NOMO-1 (cell line): ENCODE measurements around the gene EMILIN2.
"Not testable (repeated sequence)": the region's sequence is repeated elsewhere in the genome, so short reads cannot be mapped to it uniquely, and the experiment has no call there.

Experiments
- DNase-seq, 2 experiments: peaks; one replicate each; lab custom pipeline; 2025; ENCODE audit not compliant: unreplicated experiment in 2 of 2; lab: John Stamatoyannopoulos, UW

EMILIN2 gene

GRCh38 chr18:2846636-2847316, at the start of gene EMILIN2:
EMILIN2 (plus strand) TSS chr18:2847006; CDS start chr18:2847189, 183 bp downstream.
- DNase-seq, result no peak

DNA sequence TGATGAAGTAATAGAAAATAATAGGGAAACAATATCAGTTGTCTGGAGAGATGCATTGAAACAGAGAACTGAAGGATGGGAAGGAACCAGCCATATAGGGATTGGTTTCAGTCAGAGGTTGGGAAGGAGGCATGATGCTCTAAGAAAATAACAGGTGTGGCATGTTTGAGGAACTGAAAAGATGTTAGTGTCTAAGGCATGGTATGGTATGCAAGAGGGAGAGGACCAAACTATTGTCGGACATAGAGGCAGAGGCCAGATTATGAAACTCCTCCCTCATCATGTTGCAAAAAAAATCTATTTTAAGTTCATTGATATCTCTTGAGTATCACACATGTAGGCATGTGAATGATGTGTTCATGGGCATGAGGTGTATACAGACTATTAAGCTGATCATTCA, 48.9 kb upstream of the EMILIN2 start:
- DNase-seq, result no peak

DNA sequence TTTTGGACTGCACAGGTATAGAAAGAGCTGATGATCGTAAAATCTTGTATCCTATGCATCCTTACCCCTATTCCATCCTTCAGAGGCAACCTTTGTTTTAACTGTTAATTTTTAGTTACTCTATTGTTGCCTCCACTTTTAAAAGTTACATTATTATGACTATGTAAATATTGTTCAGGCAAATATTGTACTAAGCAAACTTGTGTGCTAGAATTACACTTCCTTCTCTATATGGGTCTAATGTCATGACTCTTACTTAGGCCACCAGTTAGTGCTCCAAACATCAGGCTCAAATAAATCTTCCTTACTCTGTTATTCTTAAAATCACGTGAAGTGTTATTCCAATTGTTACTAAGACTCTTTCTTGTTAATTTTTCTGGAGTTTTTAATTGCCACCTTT, 47.4 kb upstream of the EMILIN2 start:
- DNase-seq, result no peak

- DNase-seq, result no peak
Measured at GRCh38 chr18:2805970-2806943, 40.5 kb upstream of the EMILIN2 start.

DNA sequence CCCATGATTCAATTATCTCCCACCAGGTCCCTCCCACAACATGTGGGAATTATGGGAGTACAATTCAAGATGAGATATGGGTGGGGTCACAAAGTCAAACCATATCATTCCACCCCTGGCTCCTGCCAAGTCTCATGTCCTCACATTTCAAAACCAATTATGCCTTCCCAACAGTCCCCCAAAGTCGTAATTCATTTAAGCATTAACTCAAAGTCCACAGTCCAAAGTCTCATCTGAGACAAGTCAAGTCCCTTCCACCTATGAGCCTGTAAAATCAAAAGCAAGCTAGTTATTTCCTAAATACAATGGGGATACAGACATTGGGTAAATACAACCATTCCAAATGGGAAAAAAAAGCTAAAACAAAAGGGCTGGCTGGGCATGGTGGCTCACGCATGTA, 38.2 kb upstream of the EMILIN2 start:
- DNase-seq, result not testable (repeated sequence)

DNA sequence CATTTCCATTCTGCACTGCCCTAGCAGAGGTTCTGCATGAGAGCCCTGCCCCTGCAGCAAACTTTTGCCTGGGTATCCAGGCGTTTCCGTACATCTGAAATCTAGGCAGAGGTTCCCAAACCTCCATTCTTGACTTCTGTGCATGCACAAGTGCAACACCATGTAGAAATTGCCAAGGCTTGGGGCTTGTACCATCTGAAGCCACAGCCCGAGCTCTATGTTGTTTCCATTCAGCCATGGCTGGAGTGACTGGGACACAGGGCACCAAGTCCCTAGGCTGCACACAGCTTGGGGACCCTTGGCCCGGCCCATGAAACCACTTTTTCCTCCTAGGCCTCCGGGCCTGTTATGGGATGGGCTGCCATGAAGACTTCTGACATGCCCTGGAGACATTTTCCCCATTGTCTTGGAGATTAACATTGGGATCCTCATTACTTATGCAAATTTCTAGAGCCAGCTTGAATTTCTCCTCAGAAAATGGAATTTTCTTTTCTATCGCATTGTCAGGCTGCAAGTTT, 37.1 kb upstream of the EMILIN2 start:
- DNase-seq, result not testable (repeated sequence)

DNA sequence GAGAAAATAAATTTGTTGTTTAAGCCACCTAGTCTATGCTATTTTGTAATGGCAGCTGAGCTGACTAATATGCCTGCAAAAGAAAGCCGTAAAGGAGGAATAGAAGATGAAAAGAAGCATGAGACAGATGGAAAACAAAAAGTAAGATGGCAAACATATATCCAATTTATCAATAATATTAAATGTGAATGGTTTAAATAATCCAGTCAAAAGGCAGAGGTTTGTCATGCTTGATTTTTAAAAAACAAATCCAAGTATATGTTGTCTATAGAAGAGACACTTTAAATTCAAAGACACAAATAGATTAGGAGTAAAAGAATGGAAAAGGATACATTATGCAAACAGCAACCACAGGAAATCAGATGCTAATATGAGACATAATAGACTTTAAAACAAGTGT, 35.4 kb upstream of the EMILIN2 start:
- DNase-seq, result no peak

- no peak for DNase-seq
Measured at GRCh38 chr18:2814928-2815327, 31.9 kb upstream of the EMILIN2 start.

DNA sequence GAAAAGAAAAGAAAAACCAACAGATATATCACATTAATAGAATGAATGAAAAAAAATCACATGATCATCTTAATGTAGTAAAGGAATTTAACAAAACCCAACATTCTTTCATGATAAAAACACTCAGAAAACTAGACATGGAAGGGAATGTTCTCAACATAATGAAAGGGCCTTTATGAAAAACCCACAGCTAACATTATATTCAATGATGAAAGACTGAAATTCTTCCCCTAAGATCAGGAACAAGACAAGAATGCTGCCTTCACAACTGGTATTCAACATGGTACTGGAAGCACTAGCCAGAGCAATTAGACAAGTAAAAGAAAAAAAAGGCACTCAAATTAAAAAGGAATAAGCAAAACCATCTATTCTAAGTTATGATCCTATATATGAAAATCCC, 28.5 kb upstream of the EMILIN2 start:
- no peak for DNase-seq

DNA sequence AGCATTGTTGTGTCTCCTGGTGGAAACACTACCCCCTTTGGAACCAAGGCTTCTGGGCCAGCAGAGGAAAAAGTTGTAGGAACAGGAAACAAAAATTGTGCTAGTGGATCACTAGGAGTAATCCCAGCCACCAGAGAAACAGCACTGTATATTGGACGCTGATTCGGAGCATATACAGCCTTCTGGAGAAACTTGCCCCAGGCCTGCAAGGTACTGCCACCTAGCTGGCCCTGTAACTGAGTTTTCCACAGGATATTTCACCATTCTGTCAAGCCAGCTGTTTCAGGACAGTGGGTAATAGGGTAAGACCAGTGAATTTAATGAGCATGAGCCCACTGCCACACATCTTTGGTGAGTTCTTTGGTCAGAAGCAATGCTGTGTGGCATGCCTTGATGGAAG, 25.1 kb upstream of the EMILIN2 start:
- DNase-seq, result no peak

GRCh38 chr18:2822213-2822921, 24.4 kb upstream of the EMILIN2 start:
- DNase-seq, result no peak

DNA sequence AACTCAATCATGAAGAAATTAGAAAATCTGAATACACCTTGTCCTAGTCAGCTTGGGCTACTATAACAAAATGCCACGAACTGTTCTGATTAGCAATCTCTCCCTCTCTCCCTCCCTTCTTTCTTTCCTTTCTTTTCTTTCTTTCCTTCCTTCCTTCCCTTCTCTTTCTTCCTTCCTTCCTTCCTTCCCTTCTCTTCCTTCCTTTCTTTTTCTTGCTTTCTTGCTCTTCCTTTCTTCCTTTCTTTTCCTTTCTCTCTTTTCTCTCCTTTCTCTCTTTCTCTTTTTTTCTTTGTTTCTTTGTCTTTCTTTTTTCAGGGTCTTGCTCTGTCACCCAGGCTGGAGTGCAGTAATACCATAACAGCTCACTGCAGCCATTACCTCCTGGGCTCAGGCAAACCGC, 23.6 kb upstream of the EMILIN2 start:
- no peak for DNase-seq

DNA sequence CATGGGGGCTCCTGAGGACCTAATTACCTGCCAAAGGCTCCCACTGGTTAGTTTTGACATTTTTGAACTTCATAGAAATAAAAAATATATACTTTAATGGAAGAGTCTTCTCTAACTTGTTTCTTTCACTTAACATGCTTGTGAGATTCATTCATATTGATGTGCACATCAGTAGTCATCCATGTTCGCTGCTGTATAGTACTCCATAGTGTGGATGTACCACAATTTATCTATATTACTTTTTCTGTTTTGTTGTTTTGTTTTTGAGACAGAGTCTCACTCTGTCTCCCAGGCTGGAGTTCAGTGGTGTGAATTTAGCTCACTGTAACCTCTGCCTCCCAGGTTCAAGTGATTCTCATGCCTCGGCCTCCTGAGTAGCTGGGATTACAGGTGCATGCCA, 22.8 kb upstream of the EMILIN2 start:
- no peak for DNase-seq

- no peak for DNase-seq
Measured at GRCh38 chr18:2824865-2825264, 21.9 kb upstream of the EMILIN2 start.

- DNase-seq, result no peak
Measured at GRCh38 chr18:2825613-2826175, 21.1 kb upstream of the EMILIN2 start.

GRCh38 chr18:2826581-2826980, 20.2 kb upstream of the EMILIN2 start:
- no peak for DNase-seq

DNA sequence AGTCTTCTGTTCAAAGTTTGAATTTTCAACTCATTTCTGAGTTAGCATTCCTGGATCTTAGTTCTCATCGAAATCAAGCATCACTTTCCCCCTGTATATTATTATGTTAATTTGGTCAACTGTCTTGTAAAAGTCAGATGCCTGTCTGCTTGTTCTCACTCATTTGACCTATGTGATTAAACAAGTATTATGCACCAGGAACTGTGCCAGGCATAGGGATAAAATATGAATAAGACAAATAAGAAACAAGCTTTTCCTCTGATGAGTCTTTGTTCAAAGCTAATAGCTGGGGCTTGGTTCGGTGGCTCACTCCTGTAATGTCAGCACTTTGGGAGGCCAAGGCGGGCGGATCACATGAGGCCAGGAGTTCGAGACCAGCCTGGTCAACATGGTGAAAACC, 19.7 kb upstream of the EMILIN2 start:
- DNase-seq, result no peak

DNA sequence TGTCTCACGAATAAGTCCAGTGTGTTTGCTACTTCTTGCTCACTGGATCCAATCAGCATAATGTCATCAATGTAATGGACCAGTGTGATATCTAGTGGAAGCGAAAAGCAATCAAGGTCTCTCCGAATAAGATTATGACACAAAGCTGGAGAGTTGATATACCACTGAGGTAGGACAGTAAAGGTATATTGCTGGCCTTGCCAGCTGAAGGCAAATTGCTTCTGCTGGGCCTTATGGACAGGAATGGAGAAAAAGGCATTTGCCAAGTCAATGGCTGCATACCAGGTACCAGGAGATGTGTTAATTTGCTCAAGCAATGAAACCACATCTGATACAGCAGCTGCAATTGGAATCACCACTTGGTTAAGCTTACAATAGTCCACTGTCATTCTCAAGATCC, 10.7 kb upstream of the EMILIN2 start:
- not testable (repeated sequence) for DNase-seq

DNA sequence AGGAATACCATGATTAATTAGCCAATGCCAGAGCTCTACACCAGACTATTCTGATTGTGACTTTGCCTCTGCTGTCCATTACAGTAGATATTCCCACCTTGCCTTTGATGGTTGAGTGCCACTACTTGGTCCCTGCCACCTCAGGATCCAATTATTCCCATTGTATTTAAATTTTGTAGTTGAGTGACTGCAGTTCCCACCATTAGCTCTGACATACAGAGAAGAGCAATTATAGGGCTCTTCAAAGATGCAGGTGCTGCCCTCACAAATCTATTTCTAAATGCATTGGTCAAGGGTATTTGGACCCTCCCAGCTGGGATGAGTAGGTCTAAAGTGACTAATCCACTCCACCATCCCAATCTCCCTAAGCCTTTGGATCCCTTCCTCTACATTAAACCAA, 9.5 kb upstream of the EMILIN2 start:
- DNase-seq, result not testable (repeated sequence)

GRCh38 chr18:2839202-2839601, 7.6 kb upstream of the EMILIN2 start:
- no peak for DNase-seq

DNA sequence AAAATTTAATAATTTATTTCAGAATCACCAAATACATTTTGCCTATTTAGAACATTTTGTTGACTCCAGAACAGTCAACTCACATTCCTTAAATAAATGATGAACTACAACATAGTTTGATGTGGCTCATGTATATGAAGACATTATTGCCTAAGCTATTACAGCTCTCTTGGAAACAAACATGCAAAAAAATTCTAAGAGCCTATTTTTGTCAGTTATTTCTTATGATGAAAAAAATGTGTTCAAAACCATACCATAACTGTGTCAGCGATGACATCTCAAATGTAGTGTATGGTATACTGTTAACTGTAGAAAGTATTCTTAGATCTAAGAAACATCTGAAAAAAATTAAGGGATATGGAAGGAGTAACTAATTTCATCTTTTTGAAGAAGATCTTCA, 6.3 kb upstream of the EMILIN2 start:
- no peak for DNase-seq
